Activated CD4-positive, alpha-beta memory T cell treated with anti-CD3 and anti-CD28 coated beads for 36 hours (primary cell): ENCODE results near the gene HIVEP2. TPM values are rescaled to one million over a fixed set of nuclear protein-coding genes. Genes with fewer than 3 reads are reported as not detected.

ENCODE experiments used
- CTCF ChIA-PET: fragments of 350-600 bp; sonication (Branson Sonifier 250); formaldehyde crosslinking; loops from one replicate; lab custom pipeline; 2021; ENCODE audit warnings: antibody characterized with exemption, inconsistent platforms; lab: Charles Lee
- POLR2A ChIA-PET: fragments of 350-600 bp; sonication (Branson Sonifier 250); formaldehyde crosslinking; loops from one replicate; lab custom pipeline; 2021; ENCODE audit warnings: antibody characterized with exemption; lab: Charles Lee
- DNase-seq: peaks from one replicate; pipeline ENCODE4 v3.0.0-alpha.2; 2020
- H3K27ac Mint-ChIP-seq: one replicate; pipeline ENCODE4 v1.8.0; 2021; ENCODE audit warnings: mixed read lengths
- H3K27me3 Mint-ChIP-seq: one replicate; pipeline ENCODE4 v1.8.0; 2021; ENCODE audit warnings: mixed read lengths
- H3K36me3 Mint-ChIP-seq: one replicate; pipeline ENCODE4 v1.8.0; 2021; ENCODE audit warnings: mixed read lengths
- H3K4me1 Mint-ChIP-seq: one replicate; pipeline ENCODE4 v1.8.0; 2021; ENCODE audit warnings: low read depth, mixed read lengths
- H3K4me3 Mint-ChIP-seq: one replicate; pipeline ENCODE4 v1.8.0; 2021; ENCODE audit warnings: mild to moderate bottlenecking, mixed read lengths
- H3K9me3 Mint-ChIP-seq: one replicate; pipeline ENCODE4 v1.8.0; 2021; ENCODE audit warnings: mixed read lengths
- intact Hi-C: fragments of 100-400 bp; cut with micrococcal nuclease; formaldehyde crosslinking; loops from one replicate; pipeline ENCODE4 v1.15.1; 2023
- total RNA-seq, 2 experiments: library from RNA; stranded (reverse); gene quantifications; one replicate each; pipeline ENCODE4 v1.2.3, GENCODE V29; 2021

Gene HIVEP2
- total RNA-seq, 2 experiments from 2014 or later = 24.3 to 25.1 TPM

- CTCF ChIA-PET = no interaction called here
- Mint-ChIP-seq H3K9me3 (no peaks in the 10 kb centered on the region), H3K27me3 (no peaks in the 10 kb centered on the region), H3K4me1 (peaks cover 82% of the 10 kb centered on the region), H3K36me3 (peaks cover 10% of the 10 kb centered on the region), H3K27ac (peak overlapping the region; percentile 94), H3K4me3 (no peak overlapping the region)
- POLR2A ChIA-PET = interaction anchor here (1.0 kb wide), 1 partner anchor 58 kb away, joined by 4 read pairs; no protein-coding TSS in a partner anchor
- no peak for DNase-seq
- intact Hi-C loops = loop anchor here (1.0 kb wide), 1 partner anchor 10 kb away; no protein-coding TSS in a partner anchor
Observed at GRCh38 chr6:142914937-142915697, 29.9 kb downstream of the HIVEP2 start.

- H3K27me3 Mint-ChIP-seq = no peaks in the 10 kb centered on the region
- ChIA-PET POLR2A (interaction anchor here (0.6 to 2.6 kb wide), 8 partner anchors 11 to 95 kb away, joined by 3 to 16 read pairs (median 5); partner anchors contain the start of gene HIVEP2), CTCF (interaction anchor here (0.6 kb wide), 1 partner anchor 17 kb away, joined by 3 read pairs; no protein-coding TSS in a partner anchor)
- peaks cover 82% of the 10 kb centered on the region for H3K4me1 Mint-ChIP-seq
- peaks cover 10% of the 10 kb centered on the region for H3K36me3 Mint-ChIP-seq
- peak overlapping the region; percentile 94 for H3K27ac Mint-ChIP-seq
- intact Hi-C loops = loop anchor here (1.0 kb wide), 1 partner anchor 11 kb away; no protein-coding TSS in a partner anchor
- DNase-seq = no peak
- H3K4me3 Mint-ChIP-seq = no peak overlapping the region
- no peaks in the 10 kb centered on the region for H3K9me3 Mint-ChIP-seq
Observed at GRCh38 chr6:142914369-142914768, 30.6 kb downstream of the HIVEP2 start.

- H3K27me3 Mint-ChIP-seq = no peaks in the 10 kb centered on the region
- CTCF ChIA-PET = interaction anchor here (0.6 to 1.7 kb wide), 6 partner anchors 9 to 113 kb away, joined by 3 to 8 read pairs (median 3); no protein-coding TSS in a partner anchor
- intact Hi-C loops = loop anchor here (1.0 to 2.0 kb wide), 9 partner anchors 11 to 94 kb away; no protein-coding TSS in a partner anchor
- H3K36me3 Mint-ChIP-seq = peaks cover 8% of the 10 kb centered on the region
- POLR2A ChIA-PET = interaction anchor here (0.6 to 2.6 kb wide), 15 partner anchors 11 to 344 kb away, joined by 3 to 16 read pairs (median 5); partner anchors contain the start of gene HIVEP2
- peak overlapping the region; percentile 72 for H3K4me3 Mint-ChIP-seq
- H3K4me1 Mint-ChIP-seq = peaks cover 80% of the 10 kb centered on the region
- H3K27ac Mint-ChIP-seq = peak overlapping the region; percentile 94
- no peaks in the 10 kb centered on the region for H3K9me3 Mint-ChIP-seq
- peak; percentile 84 for DNase-seq
Observed at GRCh38 chr6:142913511-142914047, 31.4 kb downstream of the HIVEP2 start.

- H3K4me1 Mint-ChIP-seq = peaks cover 80% of the 10 kb centered on the region
- H3K27ac Mint-ChIP-seq = peak overlapping the region; percentile 94
- CTCF ChIA-PET = interaction anchor here (0.6 to 1.7 kb wide), 7 partner anchors 8 to 113 kb away, joined by 3 to 8 read pairs (median 3); no protein-coding TSS in a partner anchor
- peaks cover 6% of the 10 kb centered on the region for H3K36me3 Mint-ChIP-seq
- no peaks in the 10 kb centered on the region for H3K27me3 Mint-ChIP-seq
- intact Hi-C loops = loop anchor here (1.0 to 2.0 kb wide), 8 partner anchors 11 to 94 kb away; no protein-coding TSS in a partner anchor
- H3K9me3 Mint-ChIP-seq = no peaks in the 10 kb centered on the region
- POLR2A ChIA-PET = interaction anchor here (0.5 to 2.6 kb wide), 14 partner anchors 11 to 344 kb away, joined by 3 to 16 read pairs (median 4); partner anchors contain the start of gene HIVEP2
- peak; percentile 63 for DNase-seq
- H3K4me3 Mint-ChIP-seq = peak overlapping the region; percentile 72
Observed at GRCh38 chr6:142913036-142913510, 31.9 kb downstream of the HIVEP2 start.

- Mint-ChIP-seq H3K4me3 (no peak overlapping the region), H3K27me3 (no peaks in the 10 kb centered on the region), H3K4me1 (peaks cover 85% of the 10 kb centered on the region), H3K9me3 (no peaks in the 10 kb centered on the region), H3K27ac (peak overlapping the region; percentile 94), H3K36me3 (peaks cover 6% of the 10 kb centered on the region)
- intact Hi-C loops = loop anchor here (2.0 kb wide), 1 partner anchor 39 kb away; no protein-coding TSS in a partner anchor
- CTCF ChIA-PET = interaction anchor here (1.6 to 1.7 kb wide), 2 partner anchors 7 to 13 kb away, joined by 3 to 7 read pairs; no protein-coding TSS in a partner anchor
- no peak for DNase-seq
- POLR2A ChIA-PET = interaction anchor here (1.2 to 2.6 kb wide), 4 partner anchors 17 to 62 kb away, joined by 3 to 16 read pairs (median 6); partner anchors contain the start of gene HIVEP2
Observed at GRCh38 chr6:142912125-142912524, 32.9 kb downstream of the HIVEP2 start.

GRCh38 chr6:142911430-142911829 lies 33.5 kb downstream of the HIVEP2 start:
- H3K27ac Mint-ChIP-seq = no peak overlapping the region
- POLR2A ChIA-PET = no interaction called here
- CTCF ChIA-PET = interaction anchor here (1.6 kb wide), 1 partner anchor 14 kb away, joined by 3 read pairs; no protein-coding TSS in a partner anchor
- no peak overlapping the region for H3K4me3 Mint-ChIP-seq
- no peaks in the 10 kb centered on the region for H3K27me3 Mint-ChIP-seq
- intact Hi-C loops = no loop called here
- peaks cover 85% of the 10 kb centered on the region for H3K4me1 Mint-ChIP-seq
- peaks cover 6% of the 10 kb centered on the region for H3K36me3 Mint-ChIP-seq
- DNase-seq = no peak
- H3K9me3 Mint-ChIP-seq = no peaks in the 10 kb centered on the region

GRCh38 chr6:142909686-142910085 lies 35.3 kb downstream of the HIVEP2 start:
- Mint-ChIP-seq H3K27me3 (no peaks in the 10 kb centered on the region), H3K36me3 (peaks cover 6% of the 10 kb centered on the region), H3K9me3 (no peaks in the 10 kb centered on the region), H3K4me3 (no peak overlapping the region), H3K27ac (peak overlapping the region; percentile 75), H3K4me1 (peaks cover 75% of the 10 kb centered on the region)
- no peak for DNase-seq
- POLR2A ChIA-PET = interaction anchor here (0.7 to 2.2 kb wide), 5 partner anchors 17 to 90 kb away, joined by 3 to 10 read pairs (median 3); partner anchors contain the start of gene HIVEP2
- CTCF ChIA-PET = interaction anchor here (0.7 kb wide), 1 partner anchor 33 kb away, joined by 3 read pairs; no protein-coding TSS in a partner anchor
- intact Hi-C loops = loop anchor here (5.0 kb wide), 1 partner anchor 217 kb away; no protein-coding TSS in a partner anchor

GRCh38 chr6:142908235-142908634 lies 36.7 kb downstream of the HIVEP2 start:
- POLR2A ChIA-PET = no interaction called here
- intact Hi-C loops = loop anchor here (5.0 kb wide), 1 partner anchor 216 kb away; no protein-coding TSS in a partner anchor
- peaks cover 76% of the 10 kb centered on the region for H3K4me1 Mint-ChIP-seq
- H3K36me3 Mint-ChIP-seq = peaks cover 6% of the 10 kb centered on the region
- H3K4me3 Mint-ChIP-seq = peak overlapping the region; percentile 79
- DNase-seq = no peak
- peak overlapping the region; percentile 93 for H3K27ac Mint-ChIP-seq
- no peaks in the 10 kb centered on the region for H3K27me3 Mint-ChIP-seq
- H3K9me3 Mint-ChIP-seq = no peaks in the 10 kb centered on the region
- CTCF ChIA-PET = no interaction called here

GRCh38 chr6:142907544-142907943 lies 37.4 kb downstream of the HIVEP2 start:
- Mint-ChIP-seq H3K27ac (peak overlapping the region; percentile 93), H3K27me3 (no peaks in the 10 kb centered on the region), H3K4me3 (peak overlapping the region; percentile 79), H3K36me3 (peaks cover 4% of the 10 kb centered on the region), H3K4me1 (peaks cover 75% of the 10 kb centered on the region), H3K9me3 (no peaks in the 10 kb centered on the region)
- CTCF ChIA-PET = interaction anchor here (1.3 kb wide), 1 partner anchor 36 kb away, joined by 4 read pairs; no protein-coding TSS in a partner anchor
- peak; percentile 57 for DNase-seq
- POLR2A ChIA-PET = interaction anchor here (0.7 to 2.5 kb wide), 6 partner anchors 10 to 39 kb away, joined by 3 to 12 read pairs (median 8); no protein-coding TSS in a partner anchor
- intact Hi-C loops = loop anchor here (1.0 to 5.0 kb wide), 3 partner anchors 20 to 543 kb away; partner anchors contain the start of genes ADAT2 and PEX3

GRCh38 chr6:142906945-142907470 lies 38.0 kb downstream of the HIVEP2 start:
- POLR2A ChIA-PET = interaction anchor here (0.8 to 2.5 kb wide), 7 partner anchors 20 to 64 kb away, joined by 3 to 12 read pairs (median 7); no protein-coding TSS in a partner anchor
- CTCF ChIA-PET = interaction anchor here (1.3 kb wide), 2 partner anchors 36 to 54 kb away, joined by 4 to 7 read pairs; no protein-coding TSS in a partner anchor
- peaks cover 76% of the 10 kb centered on the region for H3K4me1 Mint-ChIP-seq
- no peaks in the 10 kb centered on the region for H3K27me3 Mint-ChIP-seq
- peak overlapping the region; percentile 93 for H3K27ac Mint-ChIP-seq
- no peaks in the 10 kb centered on the region for H3K36me3 Mint-ChIP-seq
- peak overlapping the region; percentile 79 for H3K4me3 Mint-ChIP-seq
- peak; percentile 43 for DNase-seq
- H3K9me3 Mint-ChIP-seq = no peaks in the 10 kb centered on the region
- intact Hi-C loops = loop anchor here (1.0 to 5.0 kb wide), 3 partner anchors 20 to 544 kb away; partner anchors contain the start of genes ADAT2 and PEX3
